Fibroblast of lung (primary cell): ENCODE measurements around the gene ERFE.

Experiments used
- CTCF ChIP-seq, 2 donors: IDR thresholded peaks in 1 of 2; conservative IDR thresholded peaks in 1 of 2; 1 replicate in 1 of 2; 2 replicates in 1 of 2; pipeline ENCODE4 v1.5.1; 2011 to 2012; ENCODE audit warnings: low read length in 2 of 2, control low read depth in 1 of 2, inconsistent platforms in 1 of 2, low read depth in 1 of 2, mild to moderate bottlenecking in 1 of 2
- EZH2 ChIP-seq: IDR thresholded peaks from 2 replicates; pipeline ENCODE4 v1.5.1; 2012; ENCODE audit warnings: low read length, control low read depth, mild to moderate bottlenecking; ENCODE audit errors: missing control alignments

- TF ChIP-seq CTCF (conservative IDR thresholded peaks at IDR 0.05 in 1 of 2, IDR thresholded peaks at IDR 0.05 in 1 of 2; ENCODE audit: low read depth in 1 of 2, low read length in 2 of 2) (peak; percentile 8 to 18), EZH2 (no peak)
Measured at GRCh38 chr2:238152771-238153688, 5.7 kb upstream of the ERFE start.
